PC-9 (cell line): ENCODE data around the gene PANX2. TPM values are rescaled to one million over a fixed set of nuclear protein-coding genes. Genes with fewer than 3 reads are reported as not detected.

ENCODE experiments used
- BruUV-seq: library from RNA; stranded (reverse); fragments of 400-500 nt; replicated peaks from 2 replicates; lab custom pipeline; 2021; lab: Mats Ljungman, UMichigan
- CTCF ChIA-PET: fragments of 300-600 bp; sonication (Branson Sonifier 250); formaldehyde crosslinking; loops from one replicate; lab custom pipeline; 2022; ENCODE audit warnings: antibody characterized with exemption; lab: Charles Lee
- POLR2A ChIA-PET: fragments of 300-600 bp; sonication (Branson Sonifier 250); formaldehyde crosslinking; loops from one replicate; lab custom pipeline; 2022; ENCODE audit warnings: antibody characterized with exemption; ENCODE audit not compliant: unreplicated experiment; lab: Charles Lee
- DNase-seq, 2 experiments: peaks; one replicate each; pipeline versions ENCODE4 v3.0.0 to v3.0.0-alpha.2; 2015 to 2022; ENCODE audit warnings: mixed read lengths in 1 of 2
- H2AFZ ChIP-seq: fragments of 200-600 bp; sonication (generic); 2 replicates; pipeline ENCODE4 v1.8.1; 2017; ENCODE audit warnings: antibody characterized with exemption
- H3F3A ChIP-seq: fragments of 200-600 bp; sonication (generic); 2 replicates; pipeline ENCODE4 v1.8.1; 2017; ENCODE audit warnings: antibody characterized with exemption, mild to moderate bottlenecking, low read depth; ENCODE audit not compliant: insufficient read depth
- H3K27ac ChIP-seq: fragments of 200-600 bp; sonication (generic); 2 replicates; pipeline ENCODE4 v1.6.1; 2016; ENCODE audit warnings: mixed run types
- H3K27me3 ChIP-seq: fragments of 200-600 bp; sonication (generic); 2 replicates; pipeline ENCODE4 v1.6.1; 2016; ENCODE audit warnings: low read depth, mixed run types; ENCODE audit not compliant: insufficient read depth
- H3K36me3 ChIP-seq: fragments of 200-600 bp; sonication (generic); 2 replicates; pipeline ENCODE4 v1.6.1; 2016; ENCODE audit warnings: low read depth, mixed run types
- H3K4me1 ChIP-seq: fragments of 200-600 bp; sonication (generic); replicated peaks from 2 replicates; pipeline ENCODE4 v1.6.1; 2016; ENCODE audit warnings: mixed run types; ENCODE audit not compliant: insufficient read depth
- H3K4me2 ChIP-seq: fragments of 200-600 bp; sonication (generic); 2 replicates; pipeline ENCODE4 v1.6.1; 2017; ENCODE audit warnings: mixed run types
- H3K4me3 ChIP-seq: fragments of 200-600 bp; sonication (generic); 2 replicates; pipeline ENCODE4 v1.6.1; 2016; ENCODE audit warnings: mixed run types
- H3K79me2 ChIP-seq: fragments of 200-600 bp; sonication (generic); 2 replicates; pipeline ENCODE4 v1.6.1; 2017; ENCODE audit warnings: low read depth, mixed run types
- H3K9me2 ChIP-seq: fragments of 200-600 bp; sonication (generic); 2 replicates; pipeline ENCODE4 v1.8.1; 2017; ENCODE audit warnings: mild to moderate bottlenecking; ENCODE audit not compliant: insufficient read depth
- H3K9me3 ChIP-seq: fragments of 200-600 bp; sonication (generic); 2 replicates; pipeline ENCODE4 v1.8.1; 2016; ENCODE audit warnings: low read depth; ENCODE audit not compliant: insufficient read depth
- H4K20me1 ChIP-seq: fragments of 200-600 bp; sonication (generic); 2 replicates; pipeline ENCODE4 v1.8.1; 2017; ENCODE audit not compliant: insufficient read depth
- EZH2 ChIP-seq: fragments of 200-600 bp; sonication (generic); IDR thresholded peaks from 2 replicates; pipeline ENCODE4 v1.8.0; 2017; ENCODE audit warnings: antibody characterized with exemption, low read depth
- intact Hi-C: fragments of 100-400 bp; cut with micrococcal nuclease; formaldehyde crosslinking; loops from one replicate; pipeline ENCODE4 v1.10.0; 2022; ENCODE audit not compliant: unreplicated experiment
- total RNA-seq: library from RNA; stranded (reverse); gene quantifications from 2 replicates; pipeline ENCODE4 v1.2.3, GENCODE V29; 2021
- TF ChIP-seq, protein P1 (sequence below): fragments of 200-600 bp; sonication (generic); conservative IDR thresholded peaks from 2 replicates; pipeline ENCODE4 v1.6.1; 2017; ENCODE audit warnings: mixed run types, antibody characterized with exemption, mild to moderate bottlenecking, moderate library complexity

PANX2 gene
- total RNA-seq, 1 experiment from 2014 or later, result 51.7 TPM

DNA sequence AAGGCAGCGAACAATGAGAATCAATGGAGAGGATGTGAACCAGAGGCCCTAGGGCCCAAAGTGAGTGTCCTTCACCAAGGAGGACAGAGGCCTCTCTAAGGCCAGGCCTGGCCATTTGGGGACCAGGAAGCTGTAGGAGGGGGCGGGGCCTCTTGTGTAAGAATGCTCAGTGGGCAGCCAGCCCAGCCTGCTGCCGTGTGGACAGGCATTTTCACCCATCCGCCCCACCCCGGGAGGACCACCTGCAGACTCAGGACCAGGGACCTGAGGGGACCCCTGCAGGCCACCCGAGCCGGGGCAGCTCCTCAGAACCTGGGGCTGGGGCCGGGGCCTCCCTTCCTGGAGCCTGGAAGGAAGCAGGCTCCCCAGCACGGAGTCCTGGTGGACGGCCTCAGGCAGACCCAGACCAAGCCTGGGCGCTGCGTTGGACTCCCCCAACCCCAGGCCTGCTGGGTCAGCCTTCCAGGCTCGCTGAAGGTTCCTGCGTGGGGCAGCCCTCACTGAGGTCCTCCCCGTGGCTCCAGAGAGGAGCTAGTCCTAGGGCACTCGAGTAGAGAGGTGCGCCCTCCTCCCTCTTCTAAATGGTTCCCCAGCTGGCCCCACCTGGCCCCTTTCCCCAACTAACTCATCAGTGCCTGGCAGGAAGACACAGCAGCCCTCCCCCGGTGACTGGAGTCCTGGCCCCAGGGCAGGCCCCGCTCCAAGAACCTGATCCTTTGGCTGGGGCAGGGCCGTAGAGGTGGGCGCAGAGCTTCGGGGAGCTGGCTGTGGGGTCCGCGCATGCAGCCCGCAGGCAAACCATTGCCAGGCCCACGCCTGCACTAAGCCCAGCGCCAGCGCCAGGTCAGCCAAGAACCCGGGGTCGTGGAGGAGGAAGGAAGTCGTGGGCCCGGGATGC is 13.7 kb downstream of the PANX2 start:
- Histone ChIP-seq H3K27me3 (no peaks in the 10 kb centered on the region), H2AFZ (no peak overlapping the region), H3K4me3 (no peak overlapping the region), H3K9me3 (no peaks in the 10 kb centered on the region), H4K20me1 (peaks cover 24% of the 10 kb centered on the region), H3F3A (peaks cover 31% of the 10 kb centered on the region), H3K4me2 (no peak overlapping the region), H3K36me3 (0 out of 2 replicates have a peak, but pooled peaks cover 9% of the 10 kb centered on the region), H3K27ac (no peak overlapping the region), H3K79me2 (peaks cover 33% of the 10 kb centered on the region), H3K4me1 (peaks cover 25% of the 10 kb centered on the region), H3K9me2 (no peaks in the 10 kb centered on the region)
- intact Hi-C loops, result no loop called here
- DNase-seq, result peak; percentile 59 to 67
- BruUV-seq, result no TSS peak
- TF ChIP-seq EZH2, result no peak
- TF ChIP-seq, protein P1, sequence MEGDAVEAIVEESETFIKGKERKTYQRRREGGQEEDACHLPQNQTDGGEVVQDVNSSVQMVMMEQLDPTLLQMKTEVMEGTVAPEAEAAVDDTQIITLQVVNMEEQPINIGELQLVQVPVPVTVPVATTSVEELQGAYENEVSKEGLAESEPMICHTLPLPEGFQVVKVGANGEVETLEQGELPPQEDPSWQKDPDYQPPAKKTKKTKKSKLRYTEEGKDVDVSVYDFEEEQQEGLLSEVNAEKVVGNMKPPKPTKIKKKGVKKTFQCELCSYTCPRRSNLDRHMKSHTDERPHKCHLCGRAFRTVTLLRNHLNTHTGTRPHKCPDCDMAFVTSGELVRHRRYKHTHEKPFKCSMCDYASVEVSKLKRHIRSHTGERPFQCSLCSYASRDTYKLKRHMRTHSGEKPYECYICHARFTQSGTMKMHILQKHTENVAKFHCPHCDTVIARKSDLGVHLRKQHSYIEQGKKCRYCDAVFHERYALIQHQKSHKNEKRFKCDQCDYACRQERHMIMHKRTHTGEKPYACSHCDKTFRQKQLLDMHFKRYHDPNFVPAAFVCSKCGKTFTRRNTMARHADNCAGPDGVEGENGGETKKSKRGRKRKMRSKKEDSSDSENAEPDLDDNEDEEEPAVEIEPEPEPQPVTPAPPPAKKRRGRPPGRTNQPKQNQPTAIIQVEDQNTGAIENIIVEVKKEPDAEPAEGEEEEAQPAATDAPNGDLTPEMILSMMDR, result no peak
- ChIA-PET POLR2A (no interaction called here), CTCF (no interaction called here)

DNA sequence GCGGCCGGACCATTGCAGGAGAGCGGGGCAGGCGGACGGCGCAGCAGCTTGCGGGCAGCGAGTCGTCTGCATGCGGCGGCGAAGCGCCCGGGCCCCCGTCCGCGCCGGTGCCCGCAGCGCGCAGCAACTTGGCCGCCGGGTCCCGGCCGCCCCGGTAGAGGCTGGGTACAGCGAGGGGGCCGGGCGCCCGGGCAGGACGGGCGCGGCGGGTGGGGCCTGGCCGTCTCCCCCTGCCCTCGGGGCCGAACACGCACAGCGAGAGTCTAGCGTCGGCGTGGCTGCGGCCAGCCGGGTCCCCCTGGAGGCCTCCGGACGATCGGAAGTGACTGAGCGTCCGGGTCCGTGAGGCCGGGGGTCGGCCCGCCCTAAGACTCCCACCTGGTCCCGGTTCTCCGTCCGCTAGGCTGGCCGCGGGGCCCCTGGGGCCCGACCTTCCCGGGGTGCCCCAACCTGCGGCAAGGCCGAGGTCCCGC is 14.4 kb downstream of the PANX2 start:
- CTCF ChIA-PET, result no interaction called here
- intact Hi-C loops, result no loop called here
- H3K4me3 ChIP-seq, result peak overlapping the region; percentile 43; the same call in 1 of the 2 replicates
- peaks cover 40% of the 10 kb centered on the region for H3K79me2 ChIP-seq
- H3K27ac ChIP-seq, result no peak overlapping the region
- H3K4me2 ChIP-seq, result peak overlapping the region; percentile 65
- H3K4me1 ChIP-seq, result peaks cover 32% of the 10 kb centered on the region
- no peak for DNase-seq
- peaks cover 31% of the 10 kb centered on the region for H4K20me1 ChIP-seq
- H3K9me2 ChIP-seq, result no peaks in the 10 kb centered on the region
- TF ChIP-seq, protein P1, result no peak
- no peak for TF ChIP-seq EZH2
- no TSS peak for BruUV-seq
- H3F3A ChIP-seq, result peaks cover 31% of the 10 kb centered on the region
- no peaks in the 10 kb centered on the region for H3K27me3 ChIP-seq
- H3K36me3 ChIP-seq, result 0 out of 2 replicates have a peak, but pooled peaks cover 9% of the 10 kb centered on the region
- POLR2A ChIA-PET, result interaction anchor here (0.7 kb wide), 1 partner anchor 27 kb away, joined by 7 read pairs; no protein-coding TSS in a partner anchor
- H2AFZ ChIP-seq, result no peak overlapping the region
- no peaks in the 10 kb centered on the region for H3K9me3 ChIP-seq

DNA sequence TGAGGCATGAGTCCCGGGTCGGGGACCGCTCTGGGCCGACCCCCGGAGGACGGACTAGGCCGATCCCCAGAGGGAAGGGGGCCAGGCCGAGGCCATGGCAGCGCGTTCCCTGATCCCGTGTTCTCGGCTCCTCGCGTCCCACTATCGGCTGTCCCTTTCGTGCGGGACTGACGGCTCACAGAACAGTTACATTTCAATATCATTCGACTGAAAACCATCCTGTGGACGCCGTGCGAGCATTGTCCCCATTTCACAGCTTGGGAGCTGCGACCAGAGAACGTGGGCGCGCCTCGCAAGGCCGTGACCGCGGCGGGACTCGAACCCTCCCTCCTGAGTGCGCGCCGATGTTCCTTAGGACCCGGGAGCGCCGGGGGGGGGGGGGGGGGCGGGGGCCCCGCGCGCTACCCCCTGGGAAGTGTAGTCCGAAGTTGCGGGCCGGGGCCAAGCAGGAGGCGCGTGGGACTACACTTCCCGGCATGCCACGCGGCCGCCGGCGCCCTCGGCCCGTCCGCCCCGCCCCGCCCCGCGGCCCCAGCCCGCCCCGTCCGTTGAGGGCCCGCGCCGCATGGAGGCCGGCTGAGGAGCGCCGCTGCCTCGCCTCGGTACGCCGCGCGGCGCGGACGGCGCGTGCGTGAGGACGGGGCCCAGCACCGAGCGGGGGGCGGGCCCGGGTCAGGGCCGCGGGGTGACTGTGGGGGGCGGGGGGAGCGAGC is 15.0 kb downstream of the PANX2 start, which contains the start of gene TRABD:
Gene TRABD, plus strand, starts transcription at position 539 of the 713 bp plus-strand sequence. CDS start 7,148 bp downstream, outside the sequence.
- POLR2A ChIA-PET, result interaction anchor here (0.7 kb wide), 1 partner anchor 27 kb away, joined by 7 read pairs; no protein-coding TSS in a partner anchor
- peak; percentile 71 to 88 for DNase-seq
- BruUV-seq, result no TSS peak

More for the DNA sequence above, 15.0 kb downstream of the PANX2 start, which contains the start of gene TRABD:
- Histone ChIP-seq H3K4me1 (peaks cover 37% of the 10 kb centered on the region), H3K27me3 (no peaks in the 10 kb centered on the region), H3K9me2 (no peaks in the 10 kb centered on the region), H3F3A (peaks cover 31% of the 10 kb centered on the region), H2AFZ (peak within 1 kb of the TSS; percentile 66), H3K36me3 (0 out of 2 replicates have a peak, but pooled peaks cover 9% of the 10 kb centered on the region), H4K20me1 (peaks cover 37% of the 10 kb centered on the region), H3K79me2 (peaks cover 45% of the 10 kb centered on the region), H3K4me2 (peak within 1 kb of the TSS; percentile 92), H3K27ac (no peak within 1 kb of the TSS), H3K4me3 (peak within 1 kb of the TSS; percentile 75), H3K9me3 (no peaks in the 10 kb centered on the region)
- TF ChIP-seq, protein P1, result no peak
- no peak for TF ChIP-seq EZH2
- CTCF ChIA-PET, result no interaction called here
- intact Hi-C loops, result no loop called here
